ENCODE data around the gene CCDC24.

The CCDC24 gene

DNA sequence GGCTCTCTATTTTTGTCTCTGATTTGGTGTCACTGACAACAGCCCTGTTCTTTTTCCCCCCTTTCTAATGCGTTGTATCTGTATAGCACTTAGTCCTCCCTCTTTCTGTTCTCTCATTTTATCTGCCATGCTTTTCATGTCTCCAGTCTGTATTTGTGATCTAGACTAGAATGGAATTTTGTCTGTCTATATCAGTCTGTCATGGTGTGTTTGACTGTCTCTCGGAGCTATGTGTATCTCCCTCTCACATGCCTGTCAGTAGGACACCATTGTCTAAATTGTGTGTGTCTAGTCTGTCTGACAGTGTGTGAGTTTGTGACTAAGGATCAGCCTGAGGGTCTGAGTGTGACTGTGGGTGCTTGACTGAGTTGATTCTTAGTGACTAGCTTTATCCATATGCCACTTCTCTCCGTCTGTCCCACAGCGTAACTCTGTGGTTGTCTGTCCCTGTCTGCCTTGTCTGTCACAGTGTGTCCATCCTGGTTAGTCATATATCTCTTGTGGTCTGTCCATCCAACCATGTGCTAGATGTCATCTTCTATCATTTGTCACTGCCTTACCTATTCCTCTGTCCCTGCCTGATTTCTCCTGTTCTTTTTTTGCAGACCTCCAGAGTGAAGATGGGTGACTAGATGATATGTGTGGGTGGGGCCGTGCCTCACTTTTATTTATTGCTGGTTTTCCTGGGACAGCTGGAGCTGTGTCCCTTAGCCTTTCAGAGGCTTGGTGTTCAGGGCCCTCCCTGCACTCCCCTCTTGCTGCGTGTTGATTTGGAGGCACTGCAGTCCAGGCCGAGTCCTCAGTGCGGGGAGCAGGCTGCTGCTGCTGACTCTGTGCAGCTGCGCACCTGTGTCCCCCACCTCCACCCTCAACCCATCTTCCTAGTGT lies 13.8 kb upstream of the CCDC24 start:
- TF ChIP-seq, protein P1, sequence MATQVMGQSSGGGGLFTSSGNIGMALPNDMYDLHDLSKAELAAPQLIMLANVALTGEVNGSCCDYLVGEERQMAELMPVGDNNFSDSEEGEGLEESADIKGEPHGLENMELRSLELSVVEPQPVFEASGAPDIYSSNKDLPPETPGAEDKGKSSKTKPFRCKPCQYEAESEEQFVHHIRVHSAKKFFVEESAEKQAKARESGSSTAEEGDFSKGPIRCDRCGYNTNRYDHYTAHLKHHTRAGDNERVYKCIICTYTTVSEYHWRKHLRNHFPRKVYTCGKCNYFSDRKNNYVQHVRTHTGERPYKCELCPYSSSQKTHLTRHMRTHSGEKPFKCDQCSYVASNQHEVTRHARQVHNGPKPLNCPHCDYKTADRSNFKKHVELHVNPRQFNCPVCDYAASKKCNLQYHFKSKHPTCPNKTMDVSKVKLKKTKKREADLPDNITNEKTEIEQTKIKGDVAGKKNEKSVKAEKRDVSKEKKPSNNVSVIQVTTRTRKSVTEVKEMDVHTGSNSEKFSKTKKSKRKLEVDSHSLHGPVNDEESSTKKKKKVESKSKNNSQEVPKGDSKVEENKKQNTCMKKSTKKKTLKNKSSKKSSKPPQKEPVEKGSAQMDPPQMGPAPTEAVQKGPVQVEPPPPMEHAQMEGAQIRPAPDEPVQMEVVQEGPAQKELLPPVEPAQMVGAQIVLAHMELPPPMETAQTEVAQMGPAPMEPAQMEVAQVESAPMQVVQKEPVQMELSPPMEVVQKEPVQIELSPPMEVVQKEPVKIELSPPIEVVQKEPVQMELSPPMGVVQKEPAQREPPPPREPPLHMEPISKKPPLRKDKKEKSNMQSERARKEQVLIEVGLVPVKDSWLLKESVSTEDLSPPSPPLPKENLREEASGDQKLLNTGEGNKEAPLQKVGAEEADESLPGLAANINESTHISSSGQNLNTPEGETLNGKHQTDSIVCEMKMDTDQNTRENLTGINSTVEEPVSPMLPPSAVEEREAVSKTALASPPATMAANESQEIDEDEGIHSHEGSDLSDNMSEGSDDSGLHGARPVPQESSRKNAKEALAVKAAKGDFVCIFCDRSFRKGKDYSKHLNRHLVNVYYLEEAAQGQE (IDR thresholded peaks at IDR 0.05; ENCODE audit: low read depth), result no peak
- no peak for TF ChIP-seq USF1 (IDR thresholded peaks at IDR 0.05)
- TF ChIP-seq YY1 (IDR thresholded peaks at IDR 0.05; ENCODE audit: low read depth), result no peak
- TF ChIP-seq ZBTB7A (IDR thresholded peaks at IDR 0.05; ENCODE audit: low read depth), result no peak
- no peak for TF ChIP-seq CEBPB (IDR thresholded peaks at IDR 0.05)
- TF ChIP-seq RAD21 (IDR thresholded peaks at IDR 0.05; ENCODE audit: low read depth), result no peak
- TF ChIP-seq, protein P2, sequence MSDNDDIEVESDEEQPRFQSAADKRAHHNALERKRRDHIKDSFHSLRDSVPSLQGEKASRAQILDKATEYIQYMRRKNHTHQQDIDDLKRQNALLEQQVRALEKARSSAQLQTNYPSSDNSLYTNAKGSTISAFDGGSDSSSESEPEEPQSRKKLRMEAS (IDR thresholded peaks at IDR 0.05), result no peak
- TF ChIP-seq EGR1 (IDR thresholded peaks at IDR 0.05), result no peak
- TF ChIP-seq TCF12 (IDR thresholded peaks at IDR 0.05; ENCODE audit: low read depth), result no peak
- no peak for TF ChIP-seq CREB1 (IDR thresholded peaks at IDR 0.05; ENCODE audit: low read depth)
- TF ChIP-seq EP300 (IDR thresholded peaks at IDR 0.05; ENCODE audit: borderline replicate concordance), result no peak
- no peak for TF ChIP-seq TAF1 (IDR thresholded peaks at IDR 0.05; ENCODE audit: low read depth)
- TF ChIP-seq FOXM1 (IDR thresholded peaks at IDR 0.05; ENCODE audit: borderline replicate concordance, low read depth), result no peak
- no peak for TF ChIP-seq TEAD4 (IDR thresholded peaks at IDR 0.05)
- no peak for TF ChIP-seq NFIC (IDR thresholded peaks at IDR 0.05)

- TF ChIP-seq NFIC (IDR thresholded peaks at IDR 0.05) (no peak), FOXM1 (IDR thresholded peaks at IDR 0.05; ENCODE audit: borderline replicate concordance, low read depth) (no peak), EP300 (IDR thresholded peaks at IDR 0.05; ENCODE audit: borderline replicate concordance) (no peak), TEAD4 (IDR thresholded peaks at IDR 0.05) (no peak), ZBTB7A (IDR thresholded peaks at IDR 0.05; ENCODE audit: low read depth) (no peak), CEBPB (IDR thresholded peaks at IDR 0.05) (no peak), YY1 (IDR thresholded peaks at IDR 0.05; ENCODE audit: low read depth) (no peak)
- TF ChIP-seq, protein P1 (IDR thresholded peaks at IDR 0.05; ENCODE audit: low read depth), result no peak
Observed at GRCh38 chr1:43978264-43978550, 13.2 kb upstream of the CCDC24 start.

DNA sequence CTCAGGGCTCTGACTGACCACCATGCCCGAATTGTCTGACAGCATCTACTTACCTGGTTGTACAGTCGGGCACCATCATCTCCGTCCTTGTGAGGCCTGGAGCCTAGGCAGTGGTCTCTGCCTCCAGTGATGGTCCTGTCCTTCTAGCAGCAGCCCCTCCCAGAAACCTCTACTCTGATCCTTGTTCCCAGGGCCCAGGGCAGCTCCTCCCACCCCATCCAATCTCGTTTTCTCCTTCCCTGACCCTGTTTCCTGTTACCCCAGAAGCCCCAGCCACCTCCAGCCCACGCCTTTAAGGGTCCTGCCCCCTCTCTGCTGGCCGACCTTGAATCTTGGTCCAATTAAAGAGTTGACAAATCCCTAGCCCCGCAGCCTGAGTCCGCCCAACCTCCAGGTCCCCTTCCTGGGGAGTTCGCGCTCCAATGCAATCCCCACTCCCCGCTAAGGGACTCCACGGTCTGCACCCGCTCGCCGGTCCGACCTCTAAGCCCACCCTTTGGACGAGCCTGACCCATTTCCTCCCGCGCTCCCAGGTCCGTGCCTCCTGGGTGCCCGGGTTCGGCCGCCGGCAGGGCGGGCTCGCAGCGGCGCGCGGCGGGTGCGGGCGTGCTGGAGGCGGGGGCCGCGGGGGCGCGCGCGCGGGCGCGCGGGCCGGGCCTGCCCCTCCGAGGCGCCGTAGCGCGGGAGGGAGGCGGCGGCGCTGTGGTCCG lies 12.7 kb upstream of the CCDC24 start, which contains the start of gene B4GALT2:
Gene B4GALT2, plus strand, starts transcription at position 660 of the 710 bp plus-strand sequence. CDS start 1,951 bp downstream, outside the sequence.
- TF ChIP-seq EP300 (IDR thresholded peaks at IDR 0.05; ENCODE audit: borderline replicate concordance) (no peak), TAF1 (IDR thresholded peaks at IDR 0.05; ENCODE audit: low read depth) (no peak), ZBTB7A (IDR thresholded peaks at IDR 0.05; ENCODE audit: low read depth) (no peak), EGR1 (IDR thresholded peaks at IDR 0.05) (no peak), YY1 (IDR thresholded peaks at IDR 0.05; ENCODE audit: low read depth) (no peak), TCF12 (IDR thresholded peaks at IDR 0.05; ENCODE audit: low read depth) (no peak), NFIC (IDR thresholded peaks at IDR 0.05) (no peak), CEBPB (IDR thresholded peaks at IDR 0.05) (no peak), RAD21 (IDR thresholded peaks at IDR 0.05; ENCODE audit: low read depth) (no peak), FOXM1 (IDR thresholded peaks at IDR 0.05; ENCODE audit: borderline replicate concordance, low read depth) (no peak), USF1 (IDR thresholded peaks at IDR 0.05) (no peak), CREB1 (IDR thresholded peaks at IDR 0.05; ENCODE audit: low read depth) (no peak), TEAD4 (IDR thresholded peaks at IDR 0.05) (no peak)
- TF ChIP-seq, protein P1 (IDR thresholded peaks at IDR 0.05; ENCODE audit: low read depth), result no peak
- TF ChIP-seq, protein P2 (IDR thresholded peaks at IDR 0.05), result no peak

GRCh38 chr1:43979261-43979527 lies 12.2 kb upstream of the CCDC24 start:
- TF ChIP-seq USF1 (IDR thresholded peaks at IDR 0.05) (no peak), FOXM1 (IDR thresholded peaks at IDR 0.05; ENCODE audit: borderline replicate concordance, low read depth) (no peak), RAD21 (IDR thresholded peaks at IDR 0.05; ENCODE audit: low read depth) (no peak), TAF1 (IDR thresholded peaks at IDR 0.05; ENCODE audit: low read depth) (no peak; the same call in 1 of the 2 replicates), TEAD4 (IDR thresholded peaks at IDR 0.05) (no peak), NFIC (IDR thresholded peaks at IDR 0.05) (no peak), TCF12 (IDR thresholded peaks at IDR 0.05; ENCODE audit: low read depth) (no peak), EP300 (IDR thresholded peaks at IDR 0.05; ENCODE audit: borderline replicate concordance) (no peak), CEBPB (IDR thresholded peaks at IDR 0.05) (no peak), YY1 (IDR thresholded peaks at IDR 0.05; ENCODE audit: low read depth) (no peak)
- TF ChIP-seq, protein P1 (IDR thresholded peaks at IDR 0.05; ENCODE audit: low read depth), result no peak
